Pancreas (tissue), 10 donors: ENCODE results near the gene ICE2. TPM values are rescaled to one million over a fixed set of nuclear protein-coding genes. Genes with fewer than 3 reads are reported as not detected.

Source experiments
- ATAC-seq, 4 donors: fragments of 200-7000 bp; cut with Tn5 transposase; one replicate each; pipeline versions ENCODE4 v1.8.0 to v1.9.1; 2020; ENCODE audit warnings: mild to moderate bottlenecking in 4 of 4, moderate library complexity in 4 of 4
- DNase-seq, 6 donors: peaks; one replicate each; pipeline ENCODE4 v3.0.0-alpha.2; 2020
- FAIRE-seq: peaks from 2 replicates; lab custom pipeline; 2012; peaks lifted over from hg19 to GRCh38; lab: Jason Lieb, UNC
- H3K27ac ChIP-seq, 4 donors: fragments of 200-600 bp; sonication (generic); 1 replicate in 3 of 4; 2 replicates in 1 of 4; pipeline versions ENCODE4 v1.5.0 to v1.8.0; 2020
- H3K27me3 ChIP-seq, 4 donors: fragments of 200-600 bp; one replicate each; pipeline ENCODE4 v1.8.0; 2021
- H3K36me3 ChIP-seq, 3 donors: fragments of 200-600 bp; sonication (generic) in 1 of 3; one replicate each; pipeline versions ENCODE4 v1.5.0 to v1.8.0; 2020 to 2021
- H3K4me1 ChIP-seq, 3 donors: fragments of 200-600 bp; one replicate each; pipeline ENCODE4 v1.8.0; 2021
- H3K4me3 ChIP-seq, 4 donors: fragments of 200-600 bp; sonication (generic) in 2 of 4; one replicate each; pipeline versions ENCODE4 v1.5.0 to v1.8.0; 2020 to 2021
- H3K9me3 ChIP-seq, 4 donors: fragments of 200-600 bp; one replicate each; pipeline ENCODE4 v1.8.0; 2021
- WGBS, 2 donors: extraction: QIAGEN DNeasy Blood & Tissue Kit; methylation state at CpG; one replicate each; pipeline ENCODE4 v1.1.7; 2013; 5-methylcytosine and 5-hydroxymethylcytosine counted together
- intact Hi-C, 3 donors: fragments of 100-400 bp; cut with DNase I; formaldehyde crosslinking; loops; one replicate each; pipeline versions ENCODE4 v1.11.1 to v1.14.2; 2022
- polyA plus RNA-seq, 2 donors: library from polyadenylated mRNA; stranded (reverse); fragments of 200-250 nt; gene quantifications; one replicate each; pipeline ENCODE4 v1.2.3, GENCODE V29; 2013
- total RNA-seq, 6 donors: library from RNA; stranded (reverse); fragmentation: NEBNext Ultra II Directional in 4 of 6; extraction: Animal tissue kit (Norgen Biotek cat#: 25700) in 4 of 6; gene quantifications; one replicate each; pipeline versions ENCODE4 v1.2.1 to v1.2.4, GENCODE V29; 2021 to 2023
- TF ChIP-seq, protein P1 (sequence below), 4 donors: fragments of 200-600 bp; sonication (generic) in 3 of 4; IDR thresholded peaks; one replicate each; pipeline versions ENCODE4 v1.5.0 to v1.8.0; 2021; ENCODE audit warnings: antibody characterized with exemption in 4 of 4
- donor health status: healthy with polysubstance abuse.
- donor health status: DM: no; HTN: no; CAD: no; lungs with moderate emphysema.
- donor health status: DM: no; HTN: no; CAD: no.
- donor health status: control.
- donor health status: control.
- donor health status: Bipolar disorder and iron deficiency.
- donor health status: DM: yes; HTN: yes; CAD: no.
- donor health status: DM: no; HTN: no; CAD: no.
- donor health status: DM: no; HTN: no; CAD: no.
- donor health status: DM: yes; HTN: yes; CAD: no.

ICE2 gene
- total and polyA plus RNA-seq, 8 donors = 6.7 to 28.9 (median 19.0) TPM

DNA sequence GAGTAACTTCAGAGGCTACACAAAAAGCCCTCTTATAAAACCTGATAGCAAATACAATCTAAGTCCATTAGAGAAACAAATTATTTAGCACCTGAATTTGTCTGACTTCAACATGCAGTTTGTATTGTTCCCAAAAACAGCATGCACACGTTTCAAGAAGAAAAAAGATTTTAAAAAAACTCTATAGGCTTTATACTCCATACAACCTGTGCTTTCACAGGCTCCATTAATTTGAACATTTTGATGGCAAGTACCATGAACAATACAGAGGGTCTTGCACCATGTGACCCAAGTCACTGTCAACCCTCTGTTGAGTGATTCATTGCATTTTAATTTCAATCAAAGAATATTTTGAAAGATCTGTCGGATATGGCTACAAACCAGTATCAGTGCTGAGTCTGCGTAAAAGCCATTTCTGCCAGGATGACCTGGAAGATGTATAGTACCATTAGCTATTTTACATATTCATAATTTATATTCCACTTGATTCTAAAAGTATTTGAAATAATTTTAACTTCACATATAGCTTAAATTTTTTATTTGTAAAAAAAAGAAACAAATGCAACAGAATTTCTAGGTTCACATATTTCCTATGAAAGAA is 94.3 kb downstream of the ICE2 start:
- WGBS, 2 donors = 69 to 83% methylated on average over 3 of the region's 3 CpGs
- H3K36me3 ChIP-seq = peaks cover 0 to 16% (median 0%) of the 10 kb centered on the region in 3 donors
- intact Hi-C loops = no loop called here
- H3K27me3 ChIP-seq = no peaks in the 10 kb centered on the region
- TF ChIP-seq, protein P1, sequence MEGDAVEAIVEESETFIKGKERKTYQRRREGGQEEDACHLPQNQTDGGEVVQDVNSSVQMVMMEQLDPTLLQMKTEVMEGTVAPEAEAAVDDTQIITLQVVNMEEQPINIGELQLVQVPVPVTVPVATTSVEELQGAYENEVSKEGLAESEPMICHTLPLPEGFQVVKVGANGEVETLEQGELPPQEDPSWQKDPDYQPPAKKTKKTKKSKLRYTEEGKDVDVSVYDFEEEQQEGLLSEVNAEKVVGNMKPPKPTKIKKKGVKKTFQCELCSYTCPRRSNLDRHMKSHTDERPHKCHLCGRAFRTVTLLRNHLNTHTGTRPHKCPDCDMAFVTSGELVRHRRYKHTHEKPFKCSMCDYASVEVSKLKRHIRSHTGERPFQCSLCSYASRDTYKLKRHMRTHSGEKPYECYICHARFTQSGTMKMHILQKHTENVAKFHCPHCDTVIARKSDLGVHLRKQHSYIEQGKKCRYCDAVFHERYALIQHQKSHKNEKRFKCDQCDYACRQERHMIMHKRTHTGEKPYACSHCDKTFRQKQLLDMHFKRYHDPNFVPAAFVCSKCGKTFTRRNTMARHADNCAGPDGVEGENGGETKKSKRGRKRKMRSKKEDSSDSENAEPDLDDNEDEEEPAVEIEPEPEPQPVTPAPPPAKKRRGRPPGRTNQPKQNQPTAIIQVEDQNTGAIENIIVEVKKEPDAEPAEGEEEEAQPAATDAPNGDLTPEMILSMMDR (IDR thresholded peaks at IDR 0.05) = no peak
- DNase-seq (no peak), FAIRE-seq (no peak), ATAC-seq (no peak)
- no peak overlapping the region for H3K27ac ChIP-seq
- H3K9me3 ChIP-seq = no peaks in the 10 kb centered on the region
- no peaks in the 10 kb centered on the region for H3K4me1 ChIP-seq
- no peak overlapping the region for H3K4me3 ChIP-seq

DNA sequence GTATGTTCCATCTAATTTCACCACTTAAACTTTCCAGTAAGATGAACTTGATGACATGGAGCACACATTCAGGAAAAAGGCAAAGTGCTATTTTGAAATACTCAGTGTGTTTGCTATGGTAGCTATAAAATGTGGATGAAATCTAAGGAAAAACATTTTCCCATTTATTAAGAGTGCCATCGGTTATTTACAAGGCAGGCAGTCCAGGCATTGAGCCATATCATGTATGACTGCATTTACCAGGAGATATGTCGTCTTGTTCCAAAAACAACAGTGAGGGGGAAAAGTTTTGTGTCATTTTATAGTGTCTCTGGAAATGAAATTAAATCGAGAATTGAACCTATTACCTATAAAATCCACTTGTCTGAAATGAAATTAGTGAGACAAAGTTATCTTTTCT is 94.9 kb downstream of the ICE2 start:
- Histone ChIP-seq H3K4me1 (no peaks in the 10 kb centered on the region), H3K9me3 (no peaks in the 10 kb centered on the region), H3K36me3 (peaks cover 0 to 16% (median 0%) of the 10 kb centered on the region in 3 donors), H3K27me3 (no peaks in the 10 kb centered on the region), H3K27ac (no peak overlapping the region), H3K4me3 (no peak overlapping the region)
- TF ChIP-seq, protein P1 (IDR thresholded peaks at IDR 0.05) = no peak
- FAIRE-seq (no peak), ATAC-seq (no peak), DNase-seq (no peak)
- 25 to 29% methylated on average over 3 of the region's 3 CpGs for WGBS, 2 donors
- intact Hi-C loops = no loop called here

- H3K36me3 ChIP-seq = peaks cover 0 to 16% (median 0%) of the 10 kb centered on the region in 3 donors
- FAIRE-seq (no peak), ATAC-seq (no peak), DNase-seq (no peak)
- H3K4me1 ChIP-seq = peaks cover 0 to 2% (median 0%) of the 10 kb centered on the region in 3 donors
- intact Hi-C loops = no loop called here
- TF ChIP-seq, protein P1 (IDR thresholded peaks at IDR 0.05) = no peak
- H3K27ac ChIP-seq = peak overlapping the region in 2 of 4 donors; percentile 23 to 47
- no peaks in the 10 kb centered on the region for H3K9me3 ChIP-seq
- H3K27me3 ChIP-seq = no peaks in the 10 kb centered on the region
- WGBS, 2 donors = 87% methylated on average over 8 of the region's 8 CpGs
- H3K4me3 ChIP-seq = no peak overlapping the region
Measured at GRCh38 chr15:60382773-60383674, 95.9 kb downstream of the ICE2 start.

DNA sequence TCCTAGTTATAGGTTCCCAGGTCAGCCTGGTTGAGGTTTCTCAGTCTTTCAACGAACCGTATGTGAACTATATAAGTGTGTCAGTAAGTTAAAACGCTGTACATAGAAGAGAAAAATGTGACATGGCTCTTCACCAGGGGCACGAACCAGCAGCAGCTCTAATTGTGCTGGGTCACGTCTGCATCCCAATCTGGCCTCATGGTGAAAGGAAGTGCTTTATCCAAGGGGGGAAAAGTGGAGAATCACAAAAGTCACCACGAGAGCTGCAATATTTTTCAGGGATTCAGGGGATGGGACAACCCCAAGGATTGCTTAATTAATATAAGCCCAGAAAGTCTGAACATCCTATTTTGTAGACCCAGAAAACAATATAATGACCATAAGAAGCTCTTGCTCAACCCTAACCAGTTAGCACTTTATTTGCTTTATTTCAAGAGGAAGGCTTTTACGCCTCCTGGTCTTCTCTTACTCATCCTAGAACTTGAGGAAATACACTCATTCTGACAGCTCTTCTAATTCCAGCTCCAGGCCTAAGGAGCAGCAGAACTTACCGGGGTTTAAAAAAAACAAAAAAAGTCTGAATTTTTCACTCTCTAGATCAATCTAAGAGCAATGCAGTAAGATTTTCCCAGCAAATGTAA is 97.7 kb downstream of the ICE2 start:
- ATAC-seq (no peak), DNase-seq (no peak), FAIRE-seq (no peak)
- Histone ChIP-seq H3K36me3 (peaks cover 0 to 25% (median 0%) of the 10 kb centered on the region in 3 donors), H3K27me3 (no peaks in the 10 kb centered on the region), H3K27ac (peak overlapping the region in 3 of 4 donors; percentile 10 to 68 (median 23)), H3K4me3 (no peak overlapping the region), H3K4me1 (peaks cover 0 to 3% (median 0%) of the 10 kb centered on the region in 3 donors), H3K9me3 (no peaks in the 10 kb centered on the region)
- 85 to 91% methylated on average over 8 of the region's 8 CpGs for WGBS, 2 donors
- intact Hi-C loops = no loop called here
- TF ChIP-seq, protein P1 (IDR thresholded peaks at IDR 0.05) = no peak
